ENCODE data around the gene KRT84.

GRCh38 chr12:52331039-52331438 is 54.4 kb downstream of the KRT84 start:
- TF ChIP-seq, protein P1, sequence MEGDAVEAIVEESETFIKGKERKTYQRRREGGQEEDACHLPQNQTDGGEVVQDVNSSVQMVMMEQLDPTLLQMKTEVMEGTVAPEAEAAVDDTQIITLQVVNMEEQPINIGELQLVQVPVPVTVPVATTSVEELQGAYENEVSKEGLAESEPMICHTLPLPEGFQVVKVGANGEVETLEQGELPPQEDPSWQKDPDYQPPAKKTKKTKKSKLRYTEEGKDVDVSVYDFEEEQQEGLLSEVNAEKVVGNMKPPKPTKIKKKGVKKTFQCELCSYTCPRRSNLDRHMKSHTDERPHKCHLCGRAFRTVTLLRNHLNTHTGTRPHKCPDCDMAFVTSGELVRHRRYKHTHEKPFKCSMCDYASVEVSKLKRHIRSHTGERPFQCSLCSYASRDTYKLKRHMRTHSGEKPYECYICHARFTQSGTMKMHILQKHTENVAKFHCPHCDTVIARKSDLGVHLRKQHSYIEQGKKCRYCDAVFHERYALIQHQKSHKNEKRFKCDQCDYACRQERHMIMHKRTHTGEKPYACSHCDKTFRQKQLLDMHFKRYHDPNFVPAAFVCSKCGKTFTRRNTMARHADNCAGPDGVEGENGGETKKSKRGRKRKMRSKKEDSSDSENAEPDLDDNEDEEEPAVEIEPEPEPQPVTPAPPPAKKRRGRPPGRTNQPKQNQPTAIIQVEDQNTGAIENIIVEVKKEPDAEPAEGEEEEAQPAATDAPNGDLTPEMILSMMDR (IDR thresholded peaks at IDR 0.05), result no peak
- no peak for TF ChIP-seq POLR2A (IDR thresholded peaks at IDR 0.05)
- no peak for TF ChIP-seq POLR2AphosphoS5 (IDR thresholded peaks at IDR 0.05)
